Nephron (organoid): Measurements from ENCODE around the gene MAGEA3.
"Not testable (repeated sequence)": the region's sequence is repeated elsewhere in the genome, so short reads cannot be mapped to it uniquely, and the experiment has no call there.

Source experiments
- H3K27ac Mint-ChIP-seq, 3 experiments: 2 replicates each; pipeline ENCODE4 v1.8.0; 2020; ENCODE audit warnings: mixed read lengths in 3 of 3, mild to moderate bottlenecking in 2 of 3, moderate library complexity in 1 of 3
- H3K27me3 Mint-ChIP-seq: 2 replicates; pipeline ENCODE4 v1.8.0; 2021; ENCODE audit warnings: low read depth, mild to moderate bottlenecking, moderate library complexity, mixed read lengths
- H3K36me3 Mint-ChIP-seq: 2 replicates; pipeline ENCODE4 v1.8.0; 2020; ENCODE audit warnings: low read depth, mixed read lengths
- H3K4me1 Mint-ChIP-seq: 2 replicates; pipeline ENCODE4 v1.8.0; 2020; ENCODE audit warnings: mixed read lengths
- H3K4me3 Mint-ChIP-seq, 3 experiments: 2 replicates each; pipeline ENCODE4 v1.8.0; 2020; ENCODE audit warnings: mild to moderate bottlenecking in 3 of 3, mixed read lengths in 3 of 3, moderate library complexity in 2 of 3
- H3K9me3 Mint-ChIP-seq: 2 replicates; pipeline ENCODE4 v1.8.0; 2020; ENCODE audit warnings: mixed read lengths
- TF ChIP-seq, protein P1 (sequence below), 3 experiments: fragments of 200-600 bp; sonication (generic); IDR thresholded peaks; one replicate each; pipeline ENCODE4 v1.5.0; 2021; ENCODE audit warnings: antibody characterized with exemption in 3 of 3; ENCODE audit not compliant: unreplicated experiment in 3 of 3

The MAGEA3 gene, protein sequence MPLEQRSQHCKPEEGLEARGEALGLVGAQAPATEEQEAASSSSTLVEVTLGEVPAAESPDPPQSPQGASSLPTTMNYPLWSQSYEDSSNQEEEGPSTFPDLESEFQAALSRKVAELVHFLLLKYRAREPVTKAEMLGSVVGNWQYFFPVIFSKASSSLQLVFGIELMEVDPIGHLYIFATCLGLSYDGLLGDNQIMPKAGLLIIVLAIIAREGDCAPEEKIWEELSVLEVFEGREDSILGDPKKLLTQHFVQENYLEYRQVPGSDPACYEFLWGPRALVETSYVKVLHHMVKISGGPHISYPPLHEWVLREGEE

DNA sequence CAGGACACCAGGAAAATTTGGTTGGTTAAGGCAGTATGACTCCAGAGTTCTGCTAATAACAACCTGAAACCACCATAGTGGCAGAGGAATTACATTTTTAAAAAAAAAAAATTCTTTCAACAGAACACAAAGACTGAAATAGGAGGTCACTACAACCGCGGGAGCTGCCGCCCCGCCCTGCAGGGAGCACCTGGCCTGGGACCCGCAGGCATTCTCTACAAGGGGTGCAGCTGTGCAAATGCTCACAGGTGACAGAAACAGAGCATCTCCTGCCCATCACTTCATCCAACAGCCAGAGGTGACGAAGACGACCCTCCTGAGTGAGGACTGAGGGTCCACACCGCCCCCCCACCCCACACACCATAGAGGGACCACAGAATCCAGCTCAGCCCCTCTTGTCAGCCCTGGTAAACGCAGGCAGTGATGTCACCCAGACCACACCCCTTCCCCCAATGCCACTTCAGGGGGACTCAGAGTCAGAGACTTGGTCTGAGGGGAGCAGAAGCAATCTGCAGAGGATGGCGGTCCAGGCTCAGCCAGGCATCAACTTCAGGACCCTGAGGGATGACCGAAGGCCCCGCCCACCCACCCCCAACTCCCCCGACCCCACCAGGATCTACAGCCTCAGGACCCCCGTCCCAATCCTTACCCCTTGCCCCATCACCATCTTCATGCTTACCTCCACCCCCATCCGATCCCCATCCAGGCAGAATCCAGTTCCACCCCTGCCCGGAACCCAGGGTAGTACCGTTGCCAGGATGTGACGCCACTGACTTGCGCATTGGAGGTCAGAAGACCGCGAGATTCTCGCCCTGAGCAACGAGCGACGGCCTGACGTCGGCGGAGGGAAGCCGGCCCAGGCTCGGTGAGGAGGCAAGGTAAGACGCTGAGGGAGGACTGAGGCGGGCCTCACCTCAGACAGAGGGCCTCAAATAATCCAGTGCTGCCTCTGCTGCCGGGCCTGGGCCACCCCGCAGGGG lies at the start of gene MAGEA3:
MAGEA3 (plus strand) TSS at position 843 of the 980 bp plus-strand sequence. CDS start 2,039 bp downstream, outside the sequence.
- not testable (repeated sequence) for H3K4me1 Mint-ChIP-seq, H3K27me3 Mint-ChIP-seq, H3K4me3 Mint-ChIP-seq, H3K27ac Mint-ChIP-seq, H3K9me3 Mint-ChIP-seq, H3K36me3 Mint-ChIP-seq

DNA sequence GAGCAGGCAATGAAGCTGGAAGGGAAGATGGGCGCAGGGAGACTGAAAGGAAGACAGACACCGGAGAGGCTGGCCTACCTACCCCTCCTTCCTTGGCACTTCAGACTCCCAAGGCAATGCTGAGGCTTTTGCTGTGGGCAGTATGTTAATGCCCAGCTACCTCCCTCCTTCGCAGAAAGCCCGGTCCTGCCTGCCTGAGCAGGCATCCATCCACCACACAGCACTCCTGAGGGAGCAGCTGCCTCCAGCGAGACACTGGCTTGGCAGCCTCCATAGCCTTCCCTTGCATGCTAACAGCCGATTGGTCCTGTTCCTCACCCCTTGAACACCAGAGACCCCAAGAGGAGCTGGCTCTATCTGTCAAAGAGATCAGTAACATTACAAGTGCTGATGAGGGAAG lies 46.5 kb upstream of the MAGEA3 start:
- Mint-ChIP-seq H3K9me3 (peaks cover 11% of the 10 kb centered on the region), H3K27ac (no peak overlapping the region), H3K27me3 (no peaks in the 10 kb centered on the region), H3K36me3 (no peaks in the 10 kb centered on the region), H3K4me3 (no peak overlapping the region), H3K4me1 (no peaks in the 10 kb centered on the region)
- TF ChIP-seq, protein P1, sequence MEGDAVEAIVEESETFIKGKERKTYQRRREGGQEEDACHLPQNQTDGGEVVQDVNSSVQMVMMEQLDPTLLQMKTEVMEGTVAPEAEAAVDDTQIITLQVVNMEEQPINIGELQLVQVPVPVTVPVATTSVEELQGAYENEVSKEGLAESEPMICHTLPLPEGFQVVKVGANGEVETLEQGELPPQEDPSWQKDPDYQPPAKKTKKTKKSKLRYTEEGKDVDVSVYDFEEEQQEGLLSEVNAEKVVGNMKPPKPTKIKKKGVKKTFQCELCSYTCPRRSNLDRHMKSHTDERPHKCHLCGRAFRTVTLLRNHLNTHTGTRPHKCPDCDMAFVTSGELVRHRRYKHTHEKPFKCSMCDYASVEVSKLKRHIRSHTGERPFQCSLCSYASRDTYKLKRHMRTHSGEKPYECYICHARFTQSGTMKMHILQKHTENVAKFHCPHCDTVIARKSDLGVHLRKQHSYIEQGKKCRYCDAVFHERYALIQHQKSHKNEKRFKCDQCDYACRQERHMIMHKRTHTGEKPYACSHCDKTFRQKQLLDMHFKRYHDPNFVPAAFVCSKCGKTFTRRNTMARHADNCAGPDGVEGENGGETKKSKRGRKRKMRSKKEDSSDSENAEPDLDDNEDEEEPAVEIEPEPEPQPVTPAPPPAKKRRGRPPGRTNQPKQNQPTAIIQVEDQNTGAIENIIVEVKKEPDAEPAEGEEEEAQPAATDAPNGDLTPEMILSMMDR (IDR thresholded peaks at IDR 0.05; ENCODE audit: unreplicated experiment in 3 of 3) = no peak

DNA sequence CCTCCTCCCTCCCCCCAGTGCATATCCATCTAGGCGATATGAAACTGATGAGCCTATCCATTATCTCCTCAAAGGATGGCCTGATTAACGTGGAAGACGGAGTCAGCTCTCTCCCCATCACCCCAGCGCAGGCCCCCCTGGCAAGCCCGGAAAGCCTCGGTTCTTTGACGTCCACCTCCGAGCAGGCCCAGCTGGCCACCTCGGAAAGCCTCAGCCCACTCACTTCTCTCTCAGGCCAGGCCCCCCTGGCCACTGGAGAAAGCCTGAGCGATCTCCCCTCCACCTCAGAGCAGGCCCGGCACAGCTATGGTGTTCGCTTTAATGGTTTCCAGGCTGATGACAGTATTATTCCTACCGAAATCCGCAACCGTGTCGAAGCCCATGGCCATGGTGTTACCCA lies 46.1 kb upstream of the MAGEA3 start:
- Mint-ChIP-seq H3K27ac (no peak overlapping the region), H3K9me3 (peaks cover 11% of the 10 kb centered on the region), H3K4me3 (no peak overlapping the region), H3K36me3 (no peaks in the 10 kb centered on the region), H3K27me3 (no peaks in the 10 kb centered on the region), H3K4me1 (no peaks in the 10 kb centered on the region)
- TF ChIP-seq, protein P1 (IDR thresholded peaks at IDR 0.05; ENCODE audit: unreplicated experiment in 3 of 3) = no peak

DNA sequence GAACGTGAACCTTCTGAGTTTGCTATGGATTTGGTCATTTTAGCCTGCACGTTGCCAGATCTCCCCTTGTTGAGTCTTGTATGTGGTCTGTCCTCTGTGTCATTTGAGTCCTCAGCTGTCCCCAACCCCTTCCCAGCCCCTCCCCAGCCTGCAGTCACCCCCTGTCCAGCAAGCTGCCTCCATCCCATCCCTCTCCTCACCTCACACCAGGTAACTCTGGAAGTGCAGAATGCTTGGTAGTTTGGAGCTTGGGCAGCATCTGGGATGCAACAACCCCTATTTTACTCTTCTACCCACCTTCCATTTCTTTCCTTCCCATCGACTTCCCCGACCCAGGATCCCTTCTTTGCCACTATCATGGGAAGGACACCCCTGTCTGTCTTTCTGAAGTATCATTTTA lies 42.5 kb upstream of the MAGEA3 start:
- TF ChIP-seq, protein P1 (IDR thresholded peaks at IDR 0.05; ENCODE audit: unreplicated experiment in 3 of 3) = no peak
- H3K4me3 Mint-ChIP-seq = no peak overlapping the region
- H3K27ac Mint-ChIP-seq = no peak overlapping the region
- no peaks in the 10 kb centered on the region for H3K27me3 Mint-ChIP-seq
- H3K9me3 Mint-ChIP-seq = peaks cover 8% of the 10 kb centered on the region
- no peaks in the 10 kb centered on the region for H3K36me3 Mint-ChIP-seq
- H3K4me1 Mint-ChIP-seq = no peaks in the 10 kb centered on the region

DNA sequence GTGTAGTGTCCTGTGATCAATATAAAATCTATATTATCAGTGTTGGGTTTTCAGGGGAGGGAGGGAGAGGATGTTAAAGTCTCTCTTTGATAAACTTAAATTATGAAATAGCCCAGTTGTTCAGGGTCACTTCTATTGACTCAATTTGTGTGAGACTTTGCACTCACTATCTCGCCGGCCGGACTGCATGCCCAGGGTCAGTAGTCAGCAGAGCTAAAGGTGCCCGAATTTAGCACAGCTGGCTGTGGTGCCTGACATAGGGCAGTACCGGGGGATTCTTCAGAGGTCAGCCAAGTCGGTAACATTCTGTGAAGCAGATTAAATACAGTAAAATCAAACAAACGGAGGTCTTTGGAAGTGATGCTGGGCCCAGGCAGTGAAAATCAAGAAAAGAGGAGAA lies 41.7 kb upstream of the MAGEA3 start:
- TF ChIP-seq, protein P1 (IDR thresholded peaks at IDR 0.05; ENCODE audit: unreplicated experiment in 3 of 3) = no peak
- H3K36me3 Mint-ChIP-seq = no peaks in the 10 kb centered on the region

DNA sequence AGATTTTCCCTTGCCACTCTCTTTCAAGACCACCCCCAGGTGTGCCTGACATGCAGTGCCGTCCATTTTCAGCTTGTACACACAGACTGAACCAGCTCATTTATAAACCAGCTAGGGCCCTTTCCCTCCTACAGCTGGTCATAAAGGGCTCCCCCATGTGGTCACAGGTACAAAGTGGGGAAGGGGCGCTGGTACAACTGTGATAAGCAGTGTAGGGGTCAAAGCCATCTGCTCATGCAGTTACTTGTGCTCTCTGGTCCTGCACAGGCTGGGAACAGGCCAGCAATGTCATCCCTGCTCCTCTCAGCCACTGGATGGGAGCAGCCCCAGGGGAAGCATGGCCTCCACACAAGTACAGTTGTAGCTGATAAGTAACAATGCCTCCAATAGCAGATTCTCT lies 40.3 kb upstream of the MAGEA3 start:
- TF ChIP-seq, protein P1 (IDR thresholded peaks at IDR 0.05; ENCODE audit: unreplicated experiment in 3 of 3) = no peak
- Mint-ChIP-seq H3K9me3 (peaks cover 10% of the 10 kb centered on the region), H3K4me3 (no peak overlapping the region), H3K4me1 (no peaks in the 10 kb centered on the region), H3K27ac (no peak overlapping the region), H3K27me3 (no peaks in the 10 kb centered on the region), H3K36me3 (no peaks in the 10 kb centered on the region)

More for the DNA sequence above, 41.7 kb upstream of the MAGEA3 start:
- Mint-ChIP-seq H3K27me3 (no peaks in the 10 kb centered on the region), H3K4me1 (no peaks in the 10 kb centered on the region), H3K27ac (no peak overlapping the region), H3K9me3 (peaks cover 9% of the 10 kb centered on the region), H3K4me3 (no peak overlapping the region)
